Astrocyte (in vitro differentiated cells and primary cell): ENCODE results near the gene STRBP.

Experiments
- CTCF ChIP-seq: IDR thresholded peaks from 2 replicates; pipeline ENCODE4 v1.5.1; 2011; ENCODE audit warnings: low read depth, mild to moderate bottlenecking, inconsistent platforms, low read length, moderate library complexity; ENCODE audit not compliant: insufficient read depth
- EZH2 ChIP-seq: IDR thresholded peaks from 2 replicates; pipeline ENCODE4 v1.6.1; 2012; ENCODE audit warnings: mild to moderate bottlenecking, low read length, inconsistent platforms; ENCODE audit not compliant: insufficient read depth

- TF ChIP-seq CTCF (no peak), EZH2 (no peak)
Observed at GRCh38 chr9:123191260-123191659, 77.1 kb downstream of the STRBP start.
